Muscle layer of duodenum (tissue), 2 donors: ENCODE measurements around the gene GRK3.
"Not testable (repeated sequence)": the region's sequence is repeated elsewhere in the genome, so short reads cannot be mapped to it uniquely, and the experiment has no call there.

Experiments
- H3K27ac ChIP-seq: one replicate; pipeline ENCODE4 v1.7.0; 2013; ENCODE audit warnings: mild to moderate bottlenecking, low read length
- H3K27me3 ChIP-seq: one replicate; pipeline ENCODE4 v1.7.0; 2013; ENCODE audit warnings: low read depth, mild to moderate bottlenecking, control low read depth, low read length
- H3K36me3 ChIP-seq, 2 donors: one replicate each; pipeline ENCODE4 v1.7.0; 2013; ENCODE audit warnings: low read length in 2 of 2, control low read depth in 1 of 2, mild to moderate bottlenecking in 1 of 2; ENCODE audit not compliant: insufficient read depth in 2 of 2, control insufficient read depth in 1 of 2
- H3K4me1 ChIP-seq, 2 donors: one replicate each; pipeline ENCODE4 v1.7.0; 2013; ENCODE audit warnings: low read length in 2 of 2, mild to moderate bottlenecking in 2 of 2, control low read depth in 1 of 2, moderate library complexity in 1 of 2; ENCODE audit not compliant: insufficient read depth in 2 of 2, control insufficient read depth in 1 of 2
- H3K4me3 ChIP-seq, 2 donors: one replicate each; pipeline ENCODE4 v1.7.0; 2013; ENCODE audit warnings: low read length in 2 of 2, low read depth in 1 of 2, mild to moderate bottlenecking in 1 of 2
- H3K9me3 ChIP-seq, 2 donors: one replicate each; pipeline ENCODE4 v1.7.0; 2013; ENCODE audit warnings: low read length in 2 of 2, control low read depth in 1 of 2, mild to moderate bottlenecking in 1 of 2; ENCODE audit not compliant: control insufficient read depth in 1 of 2
- donor health status: healthy.

The GRK3 gene

DNA sequence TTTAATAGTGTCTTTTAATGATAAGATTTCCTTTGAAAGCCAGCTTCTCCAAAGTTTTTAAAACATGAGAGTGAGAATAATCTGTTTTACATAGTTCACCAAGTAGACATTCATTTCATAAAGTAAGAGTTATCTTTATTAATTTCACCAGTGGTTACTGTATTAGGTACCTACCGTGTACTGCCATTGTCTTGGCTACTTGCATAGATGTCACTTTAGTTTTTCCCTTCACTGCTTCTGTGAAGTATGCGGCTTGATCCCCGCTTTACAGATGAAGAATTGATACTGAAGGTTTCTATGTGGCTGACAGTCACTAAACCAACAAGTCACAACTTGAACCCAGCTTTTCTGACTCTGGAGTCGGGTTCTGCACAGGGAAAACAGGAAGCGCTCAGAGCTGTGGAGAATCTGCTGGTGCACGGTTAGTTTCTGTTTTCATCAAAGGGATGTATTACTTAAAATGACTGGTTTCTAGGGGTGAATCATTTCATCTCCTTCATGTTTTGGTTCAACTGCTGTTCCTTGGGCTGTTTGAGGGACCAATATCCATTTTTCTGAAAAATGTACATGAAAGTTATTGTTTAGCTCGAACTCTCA, 138.2 kb downstream of the GRK3 start:
- Histone ChIP-seq H3K4me3 (no peak overlapping the region), H3K4me1 (peaks cover 0 to 4% of the 10 kb centered on the region in 2 donors), H3K9me3 (no peaks in the 10 kb centered on the region), H3K27ac (no peak overlapping the region), H3K27me3 (no peaks in the 10 kb centered on the region), H3K36me3 (peaks cover 0 to 8% of the 10 kb centered on the region in 2 donors)

DNA sequence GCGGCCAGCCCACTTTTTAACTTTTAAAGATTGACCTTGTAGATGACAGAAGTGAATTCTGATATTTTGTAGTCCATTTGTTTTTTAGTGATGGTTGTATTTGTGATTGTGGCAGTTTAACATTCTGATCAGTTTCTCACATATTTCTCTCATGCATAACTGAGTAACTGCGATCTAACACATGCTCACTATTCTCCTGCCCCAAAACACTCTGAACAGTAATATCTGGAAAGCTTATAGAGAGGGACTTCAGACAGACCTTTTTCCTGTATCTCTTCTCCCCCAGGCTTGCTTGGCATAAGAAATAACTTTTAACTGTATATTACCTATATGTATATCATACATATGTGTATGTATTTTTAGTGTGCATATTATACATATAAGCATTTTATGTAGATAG, 140.2 kb downstream of the GRK3 start:
- H3K36me3 ChIP-seq: peaks cover 0 to 2% of the 10 kb centered on the region in 2 donors

DNA sequence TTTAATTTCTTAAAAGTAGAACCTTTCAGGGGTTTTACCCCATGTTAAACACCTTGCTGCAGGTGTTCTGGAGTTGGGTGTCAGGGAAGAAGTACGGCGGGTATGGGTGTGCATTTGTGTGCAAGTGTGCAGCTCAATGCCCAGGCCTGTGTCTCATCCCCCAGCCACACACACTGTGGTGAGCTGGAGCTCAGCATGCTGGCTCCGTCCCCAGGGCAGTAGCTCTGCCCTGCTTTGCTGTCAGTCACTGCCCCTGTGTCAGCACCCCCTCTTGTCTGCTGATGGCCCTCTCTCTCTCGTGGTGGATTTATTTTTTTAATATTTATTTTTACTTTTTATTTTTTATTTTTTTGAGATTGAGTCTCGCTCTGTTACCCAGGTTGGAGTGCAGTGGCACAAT, 141.7 kb downstream of the GRK3 start:
- Histone ChIP-seq H3K36me3 (peaks cover 0 to 6% of the 10 kb centered on the region in 2 donors), H3K27ac (no peak overlapping the region), H3K27me3 (no peaks in the 10 kb centered on the region), H3K4me3 (no peak overlapping the region), H3K9me3 (no peaks in the 10 kb centered on the region), H3K4me1 (peaks cover 0 to 4% of the 10 kb centered on the region in 2 donors)

More for the DNA sequence above, 140.2 kb downstream of the GRK3 start:
- Histone ChIP-seq H3K9me3 (no peaks in the 10 kb centered on the region), H3K27me3 (no peaks in the 10 kb centered on the region), H3K27ac (no peak overlapping the region), H3K4me1 (peaks cover 0 to 4% of the 10 kb centered on the region in 2 donors), H3K4me3 (no peak overlapping the region)

DNA sequence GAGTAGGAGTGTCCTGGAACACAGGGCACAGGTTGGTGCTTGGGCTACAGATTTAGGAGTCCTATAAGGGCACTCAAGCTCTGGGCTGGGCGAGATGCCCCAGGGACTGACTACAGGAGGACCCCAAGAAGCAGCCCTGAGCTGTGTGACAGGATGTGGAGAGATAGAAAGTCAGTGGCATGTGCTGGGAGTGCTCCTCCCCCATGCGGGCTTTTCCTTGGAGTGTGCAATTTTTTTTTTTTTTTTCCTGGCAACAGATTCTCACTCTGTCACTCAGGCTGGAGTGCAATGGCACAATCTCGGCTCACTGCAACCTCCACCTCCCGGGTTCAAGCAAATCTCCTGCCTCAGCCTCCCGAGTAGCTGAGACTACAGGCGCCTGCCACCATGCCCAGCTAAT, 144.0 kb downstream of the GRK3 start:
- not testable (repeated sequence) for H3K27me3 ChIP-seq, H3K36me3 ChIP-seq, H3K4me3 ChIP-seq, H3K4me1 ChIP-seq, H3K27ac ChIP-seq, H3K9me3 ChIP-seq

DNA sequence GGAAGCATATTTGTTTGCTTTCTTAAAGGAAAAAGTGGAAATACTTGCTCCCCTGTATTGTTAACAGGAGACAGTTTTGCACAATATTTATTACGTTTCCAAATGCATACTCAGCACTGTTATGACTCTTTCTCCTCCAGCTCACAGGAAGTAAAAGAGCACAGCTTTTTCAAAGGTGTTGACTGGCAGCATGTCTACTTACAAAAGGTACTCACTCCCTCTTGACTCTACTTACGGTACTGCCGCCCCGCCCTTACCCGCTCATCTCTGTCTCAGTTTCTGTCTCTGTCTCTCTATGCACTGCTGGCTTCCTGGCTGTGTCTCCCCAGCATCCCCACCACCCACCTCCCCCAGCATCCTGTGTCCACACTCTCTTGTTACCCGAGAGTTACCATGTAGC, 145.3 kb downstream of the GRK3 start:
- Histone ChIP-seq H3K27ac (no peak overlapping the region), H3K4me3 (no peak overlapping the region)

DNA sequence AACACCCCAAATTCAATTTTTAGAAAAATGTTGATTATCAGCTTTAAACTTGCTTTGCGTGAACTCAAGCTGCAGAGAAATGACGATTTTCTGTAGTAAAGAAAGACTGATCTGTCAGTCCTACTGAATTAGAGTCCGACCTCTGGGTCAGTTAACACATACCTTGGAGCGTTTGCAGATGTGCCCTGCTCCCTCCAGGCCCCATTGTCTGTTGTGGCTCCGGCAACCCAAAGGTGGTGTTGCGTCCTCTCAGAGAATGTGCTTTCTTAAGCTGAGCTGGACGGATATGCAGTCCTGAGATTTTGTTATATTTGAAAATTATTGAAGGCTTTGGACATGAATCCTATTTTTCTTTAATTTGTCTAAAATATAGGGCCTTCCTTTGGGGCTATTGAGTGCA, 146.0 kb downstream of the GRK3 start:
- no peaks in the 10 kb centered on the region for H3K4me1 ChIP-seq
- no peak overlapping the region for H3K4me3 ChIP-seq
- H3K9me3 ChIP-seq: no peaks in the 10 kb centered on the region
- no peak overlapping the region for H3K27ac ChIP-seq
- no peaks in the 10 kb centered on the region for H3K27me3 ChIP-seq
- H3K36me3 ChIP-seq: peaks cover 0 to 9% of the 10 kb centered on the region in 2 donors

More for the DNA sequence above, 145.3 kb downstream of the GRK3 start:
- H3K4me1 ChIP-seq: no peaks in the 10 kb centered on the region
- peaks cover 0 to 8% of the 10 kb centered on the region in 2 donors for H3K36me3 ChIP-seq
- no peaks in the 10 kb centered on the region for H3K27me3 ChIP-seq
- no peaks in the 10 kb centered on the region for H3K9me3 ChIP-seq

DNA sequence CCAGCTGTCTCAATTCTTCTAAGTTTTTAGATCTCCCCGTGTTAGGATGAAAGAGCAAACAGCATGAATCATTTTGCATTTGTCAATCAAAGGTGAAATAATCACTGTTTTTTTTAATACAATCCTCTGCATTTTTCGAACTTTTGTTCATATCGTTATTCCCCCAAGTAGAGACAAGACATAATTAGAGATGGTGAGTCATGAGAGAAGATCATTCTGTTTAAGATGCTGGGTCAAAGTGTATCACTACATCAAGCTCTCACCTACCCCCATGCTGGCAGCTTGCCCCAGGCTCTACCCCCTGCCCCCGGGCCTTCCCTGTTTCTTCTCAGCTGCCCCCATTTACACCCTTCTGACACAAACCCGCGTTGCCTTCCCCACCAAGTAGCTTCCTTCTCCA, 147.0 kb downstream of the GRK3 start:
- Histone ChIP-seq H3K4me1 (no peaks in the 10 kb centered on the region), H3K27me3 (no peaks in the 10 kb centered on the region), H3K36me3 (peaks cover 0 to 9% of the 10 kb centered on the region in 2 donors), H3K9me3 (no peaks in the 10 kb centered on the region), H3K27ac (no peak overlapping the region), H3K4me3 (no peak overlapping the region)

DNA sequence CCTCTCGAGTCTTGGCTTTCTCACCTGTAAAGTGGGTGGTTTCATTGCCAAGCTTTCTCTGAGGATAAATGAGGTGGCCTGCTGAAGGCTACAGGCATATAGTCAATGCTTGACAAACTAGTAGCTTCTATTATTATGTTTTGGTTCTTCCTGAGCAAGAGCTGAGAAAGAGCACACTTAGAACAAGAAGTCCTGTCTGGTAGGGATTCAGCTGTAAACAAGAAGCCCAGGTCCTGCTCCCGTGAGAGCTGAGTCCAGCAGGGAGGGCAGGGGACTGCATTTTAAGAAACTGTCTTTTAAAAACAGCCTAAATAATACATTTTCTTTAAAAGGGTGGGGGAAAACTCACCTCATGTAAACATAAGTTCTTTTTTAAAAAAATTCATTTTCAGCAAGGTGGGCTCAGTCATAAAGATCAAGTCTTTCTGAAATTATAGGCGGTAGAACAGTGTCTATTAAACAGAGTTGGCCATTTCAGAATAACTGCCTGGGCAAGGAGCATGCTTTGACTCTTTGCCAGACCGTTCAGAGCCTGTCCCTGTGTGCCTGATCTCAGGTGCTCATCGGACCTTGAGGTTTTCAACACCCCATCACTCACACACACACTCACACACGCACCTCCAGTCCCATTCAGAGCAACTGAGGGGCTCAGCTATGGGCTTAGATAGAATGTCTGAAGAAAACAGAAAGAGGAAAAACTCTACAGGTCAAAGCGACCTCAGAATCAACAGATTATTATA, 148.4 kb downstream of the GRK3 start:
- H3K36me3 ChIP-seq: peaks cover 0 to 9% of the 10 kb centered on the region in 2 donors
- no peaks in the 10 kb centered on the region for H3K4me1 ChIP-seq
- no peak overlapping the region for H3K27ac ChIP-seq
- H3K9me3 ChIP-seq: no peaks in the 10 kb centered on the region
- no peaks in the 10 kb centered on the region for H3K27me3 ChIP-seq
- H3K4me3 ChIP-seq: no peak overlapping the region

DNA sequence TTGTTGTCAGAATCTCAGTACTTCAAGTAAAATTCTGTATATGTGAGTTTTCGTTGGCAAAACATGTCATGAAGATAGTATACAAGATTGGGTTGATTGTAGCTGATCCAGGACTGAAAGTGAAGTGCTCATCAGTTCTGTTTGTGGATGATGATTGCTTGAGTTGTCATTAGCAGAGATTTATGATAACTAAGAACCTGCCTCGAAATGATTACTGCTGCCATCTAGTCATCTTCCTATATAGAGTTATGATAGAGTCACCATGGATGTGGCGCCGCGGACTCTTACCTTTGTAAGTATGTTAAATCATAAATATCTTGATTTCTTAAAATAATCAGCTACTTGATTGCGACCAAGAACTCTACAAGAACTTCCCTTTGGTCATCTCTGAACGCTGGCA, 149.6 kb downstream of the GRK3 start:
- Histone ChIP-seq H3K36me3 (peaks cover 0 to 9% of the 10 kb centered on the region in 2 donors), H3K4me1 (no peaks in the 10 kb centered on the region), H3K4me3 (no peak overlapping the region), H3K27me3 (no peaks in the 10 kb centered on the region), H3K9me3 (no peaks in the 10 kb centered on the region), H3K27ac (no peak overlapping the region)

DNA sequence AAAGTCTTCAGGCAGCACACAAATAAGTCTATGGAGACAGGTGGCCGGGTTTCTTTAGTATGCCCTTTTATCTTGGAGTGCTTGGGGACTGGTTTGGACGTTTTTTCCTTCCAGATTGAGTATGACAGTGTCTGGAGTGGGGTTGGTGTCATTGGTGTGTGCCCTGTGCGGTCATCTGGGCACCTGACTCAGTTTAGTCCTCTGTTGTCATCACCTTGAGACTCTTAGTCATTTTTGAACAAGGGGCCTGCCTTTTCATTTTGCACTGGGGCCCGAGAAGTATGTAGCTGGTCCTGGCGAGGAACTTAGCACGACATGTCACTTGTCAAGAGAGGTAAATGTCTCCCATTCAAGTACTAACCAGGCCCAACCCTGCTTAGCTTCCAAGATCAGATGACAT, 150.3 kb downstream of the GRK3 start:
- Histone ChIP-seq H3K27me3 (no peaks in the 10 kb centered on the region), H3K4me1 (no peaks in the 10 kb centered on the region), H3K27ac (no peak overlapping the region), H3K4me3 (no peak overlapping the region), H3K36me3 (peaks cover 0 to 8% of the 10 kb centered on the region in 2 donors), H3K9me3 (no peaks in the 10 kb centered on the region)

DNA sequence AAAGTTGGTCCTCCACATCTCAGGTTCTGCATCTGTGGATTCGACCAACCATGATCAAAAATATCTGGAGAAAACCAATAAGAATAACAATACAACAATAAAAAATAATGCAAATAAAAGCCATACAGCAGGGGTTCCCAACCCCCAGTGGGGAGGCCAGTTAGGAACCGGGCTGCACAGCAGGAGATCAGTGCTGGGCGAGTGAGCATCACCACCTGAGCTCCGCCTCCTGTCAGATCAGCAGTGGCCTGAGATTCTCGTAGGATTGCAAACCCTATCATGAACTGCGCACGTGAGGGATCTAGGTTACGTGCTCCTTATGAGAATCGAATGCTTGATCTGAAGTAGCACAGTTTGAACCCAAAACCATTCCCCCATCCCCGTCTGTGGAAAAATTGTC, 152.2 kb downstream of the GRK3 start:
- no peaks in the 10 kb centered on the region for H3K9me3 ChIP-seq
- no peak overlapping the region for H3K27ac ChIP-seq
- H3K4me3 ChIP-seq: no peak overlapping the region
- H3K27me3 ChIP-seq: no peaks in the 10 kb centered on the region
- H3K4me1 ChIP-seq: no peaks in the 10 kb centered on the region
- H3K36me3 ChIP-seq: peaks cover 0 to 8% of the 10 kb centered on the region in 2 donors
